NK-92 (cell line): ENCODE measurements around the gene ARID5A.

Experiments
- DNase-seq: peaks from one replicate; lab custom pipeline; 2025; ENCODE audit not compliant: unreplicated experiment; lab: John Stamatoyannopoulos, UW

ARID5A gene

DNA sequence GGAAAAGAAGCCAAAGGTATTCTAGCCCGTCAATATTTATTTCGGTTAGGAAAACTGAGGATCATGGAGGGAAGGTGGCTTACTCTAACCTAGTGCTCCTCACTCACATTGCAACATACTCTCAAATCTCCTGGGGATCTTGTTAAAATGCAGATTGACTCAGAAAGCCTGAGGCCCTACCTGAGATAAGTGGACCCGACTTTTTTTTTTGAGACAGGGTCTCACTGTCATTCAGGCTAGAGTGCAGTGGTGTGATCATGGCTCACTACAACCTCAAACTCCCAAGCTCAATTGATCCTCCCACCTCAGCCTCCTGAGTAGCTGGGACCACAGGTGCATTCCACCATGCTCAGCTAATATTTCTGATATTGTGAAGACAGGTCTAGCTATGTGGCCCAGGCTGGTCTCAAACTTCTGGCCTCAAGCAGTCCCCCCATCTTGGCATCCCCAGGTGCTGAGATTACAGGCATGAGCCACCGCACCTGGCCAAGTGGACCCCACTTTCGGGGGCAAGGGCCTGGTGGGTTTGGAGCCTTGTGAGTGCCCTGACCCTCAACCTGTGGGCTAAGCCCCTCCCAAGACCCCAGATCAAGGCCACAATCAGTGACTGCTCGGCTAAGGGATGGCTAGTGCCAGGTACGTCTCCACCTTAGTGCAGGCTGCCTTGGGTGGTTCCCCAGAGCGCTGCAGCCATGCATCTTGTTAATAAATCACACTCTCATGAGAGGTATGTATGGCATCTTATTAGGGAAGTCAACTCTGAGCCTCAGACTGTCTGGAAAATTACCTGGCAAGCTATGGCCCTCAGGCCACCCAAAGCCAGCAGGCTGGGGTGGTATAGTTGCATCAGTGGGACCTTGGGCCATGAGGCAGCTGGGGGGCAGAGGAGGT is 30.3 kb upstream of the ARID5A start:
- DNase-seq = no peak

DNA sequence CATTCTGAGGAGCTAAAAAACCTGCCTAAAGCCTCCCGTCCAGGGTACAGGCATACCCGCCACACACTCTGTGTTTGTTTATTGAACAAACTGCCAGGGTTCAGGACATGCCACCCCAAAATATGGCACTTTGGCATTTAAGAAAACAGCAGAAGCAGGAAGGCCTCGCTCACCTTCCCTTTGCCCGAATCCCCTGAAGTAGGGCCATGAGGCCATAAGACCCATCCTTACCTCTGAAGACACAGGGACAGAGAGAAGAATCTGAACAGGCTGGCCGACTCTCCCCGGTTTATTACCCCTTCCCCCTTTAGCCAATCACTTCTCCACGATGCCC is 29.7 kb upstream of the ARID5A start:
- no peak for DNase-seq

GRCh38 chr2:96507957-96508520 is 28.5 kb upstream of the ARID5A start:
- DNase-seq = peak; percentile 17

GRCh38 chr2:96508521-96509113 is 27.9 kb upstream of the ARID5A start:
- no peak for DNase-seq

DNA sequence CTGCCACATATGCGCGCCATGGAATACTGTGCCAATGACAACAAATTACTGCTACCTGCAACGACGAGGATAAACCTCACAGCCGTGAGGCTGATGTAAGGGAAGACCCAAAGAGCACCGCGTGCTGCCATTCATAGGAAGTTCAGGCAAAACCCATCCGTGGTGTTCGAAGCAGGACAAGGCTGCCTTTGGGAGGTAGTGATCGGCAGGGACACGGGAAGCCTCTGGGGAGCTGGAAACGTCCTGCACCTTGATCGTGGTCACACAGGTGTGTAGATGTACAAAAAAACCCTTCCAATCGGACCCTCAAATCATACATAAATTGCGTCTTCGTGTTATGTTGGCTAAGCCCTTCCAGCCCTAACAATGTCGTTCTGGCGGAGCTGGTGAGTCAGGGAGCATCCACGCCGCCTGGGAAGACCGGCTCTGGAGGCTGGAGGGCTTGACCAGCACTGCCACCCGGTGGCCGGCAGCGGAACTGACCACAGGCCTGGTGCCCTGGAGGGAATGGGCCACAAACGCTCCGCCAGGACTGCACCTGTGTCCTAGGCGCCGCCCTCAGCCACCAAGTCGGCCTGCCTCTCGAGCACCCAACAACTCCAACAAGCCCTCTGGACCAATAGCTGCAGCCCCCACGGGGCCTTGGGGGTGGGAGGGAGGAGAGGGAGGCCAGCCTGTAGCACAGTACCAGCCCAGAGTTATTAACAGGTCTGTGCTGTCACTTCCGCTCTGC is 27.3 kb upstream of the ARID5A start:
- DNase-seq = no peak

DNA sequence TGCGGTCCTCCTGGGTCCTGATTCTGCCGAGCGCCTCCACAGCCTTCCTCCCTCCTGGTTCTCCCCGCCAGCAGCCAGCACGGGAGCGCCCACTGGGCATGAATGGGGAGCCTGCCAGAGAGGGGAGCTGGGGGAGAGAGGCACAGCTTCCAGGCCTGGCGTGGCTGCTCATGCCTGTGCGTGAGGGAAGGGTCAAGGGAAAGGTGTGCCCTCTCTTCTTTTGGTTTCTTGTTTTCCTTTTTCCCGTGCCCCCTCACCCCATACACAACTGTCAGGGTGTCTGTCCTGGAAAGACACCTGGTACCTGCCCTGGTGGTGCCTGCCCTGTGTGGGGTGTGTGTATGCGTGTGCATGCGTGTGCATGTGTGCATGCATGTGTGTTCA is 26.7 kb upstream of the ARID5A start:
- DNase-seq = no peak

DNA sequence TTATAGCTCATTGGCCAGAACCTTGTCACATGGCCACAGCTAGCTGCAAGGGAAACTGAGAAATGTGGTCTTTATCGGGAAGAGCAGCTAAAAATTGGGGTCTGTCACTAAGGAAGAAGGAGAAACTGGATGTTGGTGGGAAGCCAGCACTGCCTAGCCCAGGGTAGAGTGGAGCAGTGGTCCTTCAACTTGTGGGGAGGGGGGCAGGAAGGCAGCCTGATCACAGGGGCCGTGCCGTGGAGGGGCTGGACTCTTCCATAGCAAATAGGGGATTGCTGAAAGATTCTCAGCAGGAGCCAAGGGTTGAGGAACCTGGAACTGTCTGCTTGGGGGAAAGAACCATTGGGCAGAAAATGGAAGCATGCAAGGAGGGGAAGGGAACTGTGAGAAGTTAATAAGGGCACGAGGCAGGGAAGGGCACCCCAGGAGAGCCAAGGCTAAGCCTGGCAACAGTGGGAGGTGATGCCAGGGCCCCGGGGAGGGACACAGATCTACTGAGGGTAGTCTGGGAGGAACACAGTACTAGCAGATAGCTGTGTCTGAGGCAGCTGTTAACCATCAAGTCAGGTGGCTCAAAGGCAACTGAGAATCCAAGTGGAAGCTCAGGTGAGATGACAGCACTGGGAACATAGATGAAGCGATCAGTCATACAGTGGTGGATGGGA is 25.5 kb upstream of the ARID5A start:
- DNase-seq = no peak

- no peak for DNase-seq
Measured at GRCh38 chr2:96511851-96512250, 24.7 kb upstream of the ARID5A start.

DNA sequence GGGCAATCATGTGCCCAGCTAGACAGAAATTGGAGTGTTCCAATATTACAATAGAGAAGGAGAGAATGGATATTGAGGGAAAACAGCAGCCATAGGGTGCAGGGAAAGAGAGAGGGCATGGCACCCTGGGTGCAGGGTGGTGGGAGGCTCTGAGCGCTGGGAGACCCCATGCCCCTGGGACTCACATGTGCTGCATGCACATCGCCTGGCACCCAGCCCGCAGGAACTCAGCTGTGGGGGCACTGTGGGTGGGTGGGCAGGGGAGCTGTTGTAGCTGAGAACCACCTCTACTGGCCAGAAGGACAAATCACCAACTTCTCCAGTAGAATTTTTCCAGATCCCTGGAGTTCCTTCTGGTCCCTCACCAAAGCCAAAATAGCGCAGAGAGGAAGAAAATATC is 24.2 kb upstream of the ARID5A start:
- DNase-seq = no peak

GRCh38 chr2:96514521-96514920 is 22.0 kb upstream of the ARID5A start:
- no peak for DNase-seq

DNA sequence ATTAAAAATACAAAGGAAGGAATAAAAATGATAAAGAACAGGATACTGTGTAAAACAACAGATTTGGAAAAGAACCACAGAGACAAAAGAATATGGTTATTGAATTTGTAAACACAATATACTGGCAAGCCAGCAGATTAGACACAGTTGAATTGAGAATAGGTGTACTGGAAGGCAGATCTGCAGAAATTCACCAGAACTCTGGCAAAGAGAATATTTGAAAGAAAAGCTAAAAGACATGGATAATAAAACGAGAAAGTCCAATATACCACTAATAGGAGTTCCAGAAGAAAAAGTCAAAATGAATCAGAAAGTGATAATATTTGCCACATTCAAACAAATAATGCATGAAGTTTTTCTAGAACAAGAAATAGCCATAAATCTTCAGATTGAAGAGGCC is 19.5 kb upstream of the ARID5A start:
- DNase-seq = no peak

- DNase-seq = no peak
Measured at GRCh38 chr2:96520231-96520630, 16.3 kb upstream of the ARID5A start.

GRCh38 chr2:96520697-96521096 is 15.9 kb upstream of the ARID5A start:
- DNase-seq = no peak

- no peak for DNase-seq
Measured at GRCh38 chr2:96521219-96521618, 15.3 kb upstream of the ARID5A start.

- DNase-seq = no peak
Measured at GRCh38 chr2:96522304-96523203, 14.0 kb upstream of the ARID5A start.

GRCh38 chr2:96523659-96524481 is 12.7 kb upstream of the ARID5A start:
- DNase-seq = no peak

- no peak for DNase-seq
Measured at GRCh38 chr2:96524482-96525210, 11.9 kb upstream of the ARID5A start.

DNA sequence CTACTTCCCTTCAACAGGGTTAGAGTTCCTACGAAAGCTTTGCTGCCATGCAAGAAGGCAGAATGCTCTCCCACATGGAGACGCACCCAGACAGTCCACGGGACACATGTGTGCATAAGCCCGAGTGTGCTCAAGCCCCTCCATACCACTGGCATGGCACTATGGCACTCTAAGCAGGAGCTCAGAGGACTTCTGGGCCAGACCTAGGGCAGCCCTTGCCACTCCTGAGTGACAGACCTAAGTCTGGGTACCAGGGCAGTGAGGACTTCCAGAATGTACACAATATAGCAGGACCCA is 11.4 kb upstream of the ARID5A start:
- no peak for DNase-seq

GRCh38 chr2:96526101-96526591 is 10.4 kb upstream of the ARID5A start:
- no peak for DNase-seq
